A673 (cell line): ENCODE measurements around the gene LAMB4.

ENCODE experiments used
- CTCF ChIP-seq: fragments of 300-800, 200-600 bp; sonication (generic); conservative IDR thresholded peaks from 2 replicates; pipeline ENCODE4 v1.5.1; 2017; ENCODE audit warnings: low read depth, mild to moderate bottlenecking, antibody characterized with exemption, low read length, moderate library complexity, mixed read lengths
- EZH2 ChIP-seq: fragments of 200-600 bp; sonication (generic); IDR thresholded peaks from 2 replicates; pipeline ENCODE4 v1.6.1; 2017; ENCODE audit warnings: borderline replicate concordance, low read depth, mild to moderate bottlenecking, mixed read lengths, antibody characterized with exemption, low read length; ENCODE audit not compliant: poor library complexity, severe bottlenecking

GRCh38 chr7:108010377-108010776, 119.8 kb downstream of the LAMB4 start:
- TF ChIP-seq CTCF: no peak
- TF ChIP-seq EZH2: no peak
